ENCODE data around the gene ADAMTSL1.

The ADAMTSL1 gene

GRCh38 chr9:18698992-18699391 lies 225.0 kb downstream of the ADAMTSL1 start:
- no peak overlapping the region for H3K4me3 ChIP-seq (ENCODE audit: low read depth, low read length)
- no peak for TF ChIP-seq CTCF (IDR thresholded peaks at IDR 0.05; ENCODE audit: low read depth, low read length, missing control alignments)
- DNase-seq (ENCODE audit: low read depth), result no peak

- no peak for DNase-seq (ENCODE audit: low read depth)
- TF ChIP-seq CTCF (IDR thresholded peaks at IDR 0.05; ENCODE audit: low read depth, low read length, missing control alignments), result no peak
- no peak overlapping the region for H3K4me3 ChIP-seq (ENCODE audit: low read depth, low read length)
Observed at GRCh38 chr9:18699764-18700163, 225.8 kb downstream of the ADAMTSL1 start.

GRCh38 chr9:18700714-18701113 lies 226.8 kb downstream of the ADAMTSL1 start:
- DNase-seq (ENCODE audit: low read depth), result no peak
- no peak for TF ChIP-seq CTCF (IDR thresholded peaks at IDR 0.05; ENCODE audit: low read depth, low read length, missing control alignments)
- no peak overlapping the region for H3K4me3 ChIP-seq (ENCODE audit: low read depth, low read length)

GRCh38 chr9:18703151-18703900 lies 229.4 kb downstream of the ADAMTSL1 start:
- no peak for TF ChIP-seq CTCF (IDR thresholded peaks at IDR 0.05; ENCODE audit: low read depth, low read length, missing control alignments)
- DNase-seq (ENCODE audit: low read depth), result no peak
- no peak overlapping the region for H3K4me3 ChIP-seq (ENCODE audit: low read depth, low read length)

GRCh38 chr9:18703901-18704379 lies 230.0 kb downstream of the ADAMTSL1 start:
- DNase-seq (ENCODE audit: low read depth), result no peak
- H3K4me3 ChIP-seq (ENCODE audit: low read depth, low read length), result no peak overlapping the region
- no peak for TF ChIP-seq CTCF (IDR thresholded peaks at IDR 0.05; ENCODE audit: low read depth, low read length, missing control alignments)

GRCh38 chr9:18705796-18706392 lies 231.9 kb downstream of the ADAMTSL1 start:
- H3K4me3 ChIP-seq (ENCODE audit: low read depth, low read length), result no peak overlapping the region
- no peak for TF ChIP-seq CTCF (IDR thresholded peaks at IDR 0.05; ENCODE audit: low read depth, low read length, missing control alignments)
- no peak for DNase-seq (ENCODE audit: low read depth)

All from GM12864 (cell line).